Activated CD8-positive, alpha-beta T cell treated with anti-CD3 and anti-CD28 coated beads for 36 hours (primary cell): ENCODE data around the gene RNF111. TPM values are rescaled to one million over a fixed set of nuclear protein-coding genes. Genes with fewer than 3 reads are reported as not detected.
"Not testable (repeated sequence)": the region's sequence is repeated elsewhere in the genome, so short reads cannot be mapped to it uniquely, and the experiment has no call there.

Experiments
- ATAC-seq: fragments of 200-7000 bp; cut with Tn5 transposase; one replicate; pipeline ENCODE4 v1.10.0; 2021; ENCODE audit warnings: mild to moderate bottlenecking, moderate library complexity
- CTCF ChIA-PET: fragments of 350-600 bp; sonication (Branson Sonifier 250); formaldehyde crosslinking; loops from one replicate; lab custom pipeline; 2021; ENCODE audit warnings: antibody characterized with exemption; lab: Charles Lee
- POLR2A ChIA-PET: fragments of 350-600 bp; sonication (Branson Sonifier 250); formaldehyde crosslinking; loops from one replicate; lab custom pipeline; 2021; ENCODE audit warnings: antibody characterized with exemption; lab: Charles Lee
- DNase-seq: peaks from one replicate; pipeline ENCODE4 v3.0.0-alpha.2; 2020
- H3K27ac Mint-ChIP-seq: one replicate; pipeline ENCODE4 v1.8.0; 2021; ENCODE audit warnings: mild to moderate bottlenecking, mixed read lengths
- H3K27me3 Mint-ChIP-seq: one replicate; pipeline ENCODE4 v1.8.0; 2021; ENCODE audit warnings: mixed read lengths
- H3K36me3 Mint-ChIP-seq: one replicate; pipeline ENCODE4 v1.8.0; 2021; ENCODE audit warnings: low read depth, mixed read lengths
- H3K4me1 Mint-ChIP-seq: one replicate; pipeline ENCODE4 v1.8.0; 2021; ENCODE audit warnings: low read depth, mixed read lengths
- H3K4me3 Mint-ChIP-seq: one replicate; pipeline ENCODE4 v1.8.0; 2021; ENCODE audit warnings: mild to moderate bottlenecking, moderate library complexity, mixed read lengths
- H3K9me3 Mint-ChIP-seq: one replicate; pipeline ENCODE4 v1.8.0; 2021; ENCODE audit warnings: mixed read lengths
- CTCF ChIP-seq: fragments of 200-600 bp; IDR thresholded peaks from one replicate; pipeline ENCODE4 v1.8.0; 2022; ENCODE audit warnings: antibody characterized with exemption, mild to moderate bottlenecking
- intact Hi-C: fragments of 100-400 bp; cut with micrococcal nuclease; formaldehyde crosslinking; loops from one replicate; pipeline ENCODE4 v1.10.0; 2022
- total RNA-seq, 2 experiments: library from RNA; stranded (reverse); gene quantifications; one replicate each; pipeline ENCODE4 v1.2.3, GENCODE V29; 2021

RNF111 gene
- total RNA-seq, 2 experiments from 2014 or later, result 28.5 to 30.5 TPM

- POLR2A ChIA-PET, result interaction anchor here (1.4 kb wide), 1 partner anchor 10 kb away, joined by 3 read pairs; no protein-coding TSS in a partner anchor
- intact Hi-C loops, result loop anchor here (10.0 kb wide), 1 partner anchor 67 kb away; no protein-coding TSS in a partner anchor
- H3K4me3 Mint-ChIP-seq, result peak overlapping the region; percentile 93
- CTCF ChIA-PET, result interaction anchor here (0.8 to 1.2 kb wide), 3 partner anchors 15 to 484 kb away, joined by 3 to 4 read pairs (median 3); no protein-coding TSS in a partner anchor
- peak; percentile 58 for ATAC-seq
- DNase-seq, result peak; percentile 69
- no peaks in the 10 kb centered on the region for H3K9me3 Mint-ChIP-seq
- peaks cover 36% of the 10 kb centered on the region for H3K4me1 Mint-ChIP-seq
- H3K27me3 Mint-ChIP-seq, result no peaks in the 10 kb centered on the region
- H3K27ac Mint-ChIP-seq, result peak overlapping the region; percentile 89
- H3K36me3 Mint-ChIP-seq, result peaks cover 23% of the 10 kb centered on the region
- no peak for TF ChIP-seq CTCF
Measured at GRCh38 chr15:58988006-58988785, 733 bp downstream of the RNF111 start.

DNA sequence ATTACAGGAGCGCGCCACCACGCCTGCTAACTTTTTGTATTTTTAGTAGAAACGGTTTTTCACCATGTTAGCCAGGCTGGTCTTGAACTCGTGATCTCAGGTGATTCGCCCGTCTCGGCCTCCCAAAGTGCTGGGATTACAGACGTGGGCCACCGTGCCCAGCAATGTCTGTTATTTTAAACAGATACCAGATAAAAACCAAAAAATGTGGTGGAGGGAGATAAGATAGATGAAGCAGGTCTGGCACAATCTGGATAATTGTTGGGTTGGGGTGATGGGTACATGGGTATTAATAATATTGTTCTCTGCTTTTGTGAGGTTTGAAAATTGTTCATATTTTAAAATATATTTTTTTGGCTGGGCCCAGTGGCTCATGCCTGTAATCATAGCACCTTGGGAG, 4.7 kb downstream of the RNF111 start:
- POLR2A ChIA-PET, result no interaction called here
- Mint-ChIP-seq H3K27me3 (no peaks in the 10 kb centered on the region), H3K4me1 (peaks cover 42% of the 10 kb centered on the region), H3K4me3 (no peak overlapping the region), H3K27ac (no peak overlapping the region), H3K9me3 (no peaks in the 10 kb centered on the region), H3K36me3 (peaks cover 31% of the 10 kb centered on the region)
- CTCF ChIA-PET, result interaction anchor here (1.3 to 1.4 kb wide), 2 partner anchors 146 to 536 kb away, joined by 3 read pairs; no protein-coding TSS in a partner anchor
- DNase-seq, result no peak
- no peak for TF ChIP-seq CTCF
- no peak for ATAC-seq
- intact Hi-C loops, result no loop called here

DNA sequence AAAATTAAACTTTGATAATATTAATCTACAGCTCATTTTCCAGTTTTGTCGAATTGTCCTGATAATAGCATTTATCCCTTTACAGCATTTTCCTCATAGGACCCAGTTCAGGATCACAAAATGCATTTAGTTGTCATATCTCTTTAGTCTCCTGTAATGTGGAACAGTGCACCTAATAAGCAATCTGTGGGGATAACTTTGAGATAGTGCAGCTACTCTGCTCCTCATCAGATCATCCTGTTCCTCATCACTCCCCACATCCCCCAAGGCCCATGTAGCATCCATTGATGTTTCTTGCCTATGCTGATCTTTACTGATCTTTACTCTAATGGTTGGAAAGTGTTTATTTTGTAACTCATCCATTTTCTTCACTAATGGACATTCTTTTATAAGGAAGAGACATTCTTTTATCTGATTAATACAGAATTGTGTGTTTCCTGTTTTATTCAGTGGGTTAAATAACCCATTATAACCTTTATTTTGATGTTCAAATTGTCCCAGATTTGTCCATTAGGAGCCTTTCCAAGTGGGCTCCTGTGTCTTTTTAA, 7.5 kb downstream of the RNF111 start:
- H3K9me3 Mint-ChIP-seq, result no peaks in the 10 kb centered on the region
- TF ChIP-seq CTCF, result no peak
- ChIA-PET POLR2A (no interaction called here), CTCF (interaction anchor here (0.6 kb wide), 1 partner anchor 504 kb away, joined by 3 read pairs; no protein-coding TSS in a partner anchor)
- H3K27ac Mint-ChIP-seq, result no peak overlapping the region
- no peak for ATAC-seq
- peaks cover 49% of the 10 kb centered on the region for H3K4me1 Mint-ChIP-seq
- DNase-seq, result no peak
- H3K36me3 Mint-ChIP-seq, result peaks cover 34% of the 10 kb centered on the region
- intact Hi-C loops, result no loop called here
- H3K27me3 Mint-ChIP-seq, result no peaks in the 10 kb centered on the region
- H3K4me3 Mint-ChIP-seq, result no peak overlapping the region

DNA sequence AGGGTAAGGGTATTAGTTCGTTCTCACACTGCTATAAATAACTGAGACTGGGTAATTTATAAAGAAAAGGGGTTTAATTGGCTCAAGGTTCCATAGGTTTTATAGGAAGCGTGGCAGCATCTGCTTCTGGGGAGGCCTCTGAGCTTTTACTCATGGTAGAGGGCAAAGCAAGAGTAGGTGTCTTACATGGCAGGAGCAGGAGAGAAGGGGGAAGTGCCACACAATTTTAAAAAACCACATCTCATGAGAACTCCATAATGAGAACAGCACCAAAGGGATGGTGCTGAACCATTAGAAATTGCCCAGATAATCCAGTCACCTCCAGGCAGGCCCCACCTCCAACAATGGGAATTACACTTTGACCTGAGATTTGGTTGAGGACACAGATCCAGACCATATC, 12.2 kb downstream of the RNF111 start:
- Mint-ChIP-seq H3K9me3 (no peaks in the 10 kb centered on the region), H3K36me3 (peaks cover 20% of the 10 kb centered on the region), H3K27me3 (no peaks in the 10 kb centered on the region), H3K4me3 (no peak overlapping the region), H3K27ac (no peak overlapping the region), H3K4me1 (peaks cover 46% of the 10 kb centered on the region)
- ChIA-PET CTCF (interaction anchor here (1.4 kb wide), 1 partner anchor 20 kb away, joined by 3 read pairs; no protein-coding TSS in a partner anchor), POLR2A (no interaction called here)
- no peak for DNase-seq
- intact Hi-C loops, result no loop called here
- no peak for TF ChIP-seq CTCF
- no peak for ATAC-seq

GRCh38 chr15:59000251-59000650, 12.8 kb downstream of the RNF111 start:
- Mint-ChIP-seq H3K36me3 (peaks cover 20% of the 10 kb centered on the region), H3K4me1 (peaks cover 41% of the 10 kb centered on the region)
- H3K9me3 Mint-ChIP-seq, intact Hi-C loops, POLR2A ChIA-PET, ATAC-seq, H3K27ac Mint-ChIP-seq, H3K27me3 Mint-ChIP-seq, DNase-seq, H3K4me3 Mint-ChIP-seq: not testable (repeated sequence)
- CTCF ChIA-PET, result interaction anchor here (1.4 kb wide), 1 partner anchor 20 kb away, joined by 3 read pairs; no protein-coding TSS in a partner anchor
